RWPE2 (cell line): Measurements from ENCODE around the gene NIN.

Source experiments
- ATAC-seq: fragments of 200-7000 bp; cut with Tn5 transposase; 3 replicates; pipeline ENCODE4 v1.9.1; 2021; ENCODE audit warnings: low read depth
- DNase-seq: peaks from one replicate; pipeline ENCODE4 v3.0.0-alpha.2; 2020; ENCODE audit warnings: low spot score
- H3K27ac ChIP-seq: fragments of 450-650 bp; 2 replicates; pipeline ENCODE4 v1.5.1; 2017; ENCODE audit warnings: mild to moderate bottlenecking; ENCODE audit not compliant: poor library complexity, severe bottlenecking
- H3K27me3 ChIP-seq: fragments of 250-450 bp; sonication (Bioruptor Pico); 2 replicates; pipeline ENCODE4 v1.5.1; 2021; ENCODE audit warnings: mild to moderate bottlenecking, moderate library complexity; ENCODE audit not compliant: insufficient read depth, poor library complexity, severe bottlenecking
- H3K36me3 ChIP-seq: fragments of 250-450 bp; sonication (Bioruptor Pico); 2 replicates; pipeline ENCODE4 v1.5.1; 2020; ENCODE audit warnings: low read depth, mild to moderate bottlenecking, moderate library complexity
- H3K4me1 ChIP-seq: fragments of 250-450 bp; sonication (Bioruptor Pico); 2 replicates; pipeline ENCODE4 v1.5.1; 2021; ENCODE audit warnings: mild to moderate bottlenecking, moderate library complexity; ENCODE audit not compliant: insufficient read depth, poor library complexity, severe bottlenecking
- H3K4me3 ChIP-seq: fragments of 250-450 bp; sonication (Bioruptor Pico); 2 replicates; pipeline ENCODE4 v1.5.1; 2021; ENCODE audit warnings: mild to moderate bottlenecking, moderate library complexity; ENCODE audit not compliant: severe bottlenecking
- H3K9me3 ChIP-seq: fragments of 250-450 bp; sonication (Bioruptor Pico); 2 replicates; pipeline ENCODE4 v1.5.1; 2021; ENCODE audit warnings: mild to moderate bottlenecking, moderate library complexity; ENCODE audit not compliant: severe bottlenecking
- CTCF ChIP-seq: fragments of 450-650 bp; IDR thresholded peaks from one replicate; pipeline ENCODE4 v1.5.1; 2017; ENCODE audit warnings: mild to moderate bottlenecking, moderate library complexity; ENCODE audit not compliant: poor library complexity, severe bottlenecking

NIN gene

GRCh38 chr14:50792634-50793068 is 38.3 kb downstream of the NIN start:
- H3K36me3 ChIP-seq, result peaks cover 22% of the 10 kb centered on the region
- H3K27me3 ChIP-seq, result no peaks in the 10 kb centered on the region
- no peak overlapping the region for H3K27ac ChIP-seq
- H3K4me3 ChIP-seq, result no peak overlapping the region
- no peak for TF ChIP-seq CTCF
- ATAC-seq (no peak), DNase-seq (no peak)
- H3K9me3 ChIP-seq, result no peaks in the 10 kb centered on the region
- no peaks in the 10 kb centered on the region for H3K4me1 ChIP-seq

GRCh38 chr14:50792051-50792477 is 38.9 kb downstream of the NIN start:
- ATAC-seq (no peak), DNase-seq (no peak)
- Histone ChIP-seq H3K36me3 (peaks cover 26% of the 10 kb centered on the region), H3K4me1 (no peaks in the 10 kb centered on the region), H3K4me3 (no peak overlapping the region), H3K9me3 (no peaks in the 10 kb centered on the region), H3K27ac (no peak overlapping the region), H3K27me3 (no peaks in the 10 kb centered on the region)
- no peak for TF ChIP-seq CTCF

- Histone ChIP-seq H3K4me3 (no peak overlapping the region), H3K9me3 (no peaks in the 10 kb centered on the region), H3K27me3 (no peaks in the 10 kb centered on the region), H3K4me1 (no peaks in the 10 kb centered on the region), H3K36me3 (peaks cover 26% of the 10 kb centered on the region), H3K27ac (no peak overlapping the region)
- no peak for TF ChIP-seq CTCF
- DNase-seq, result no peak
- ATAC-seq, result no peak
Measured at GRCh38 chr14:50791201-50791600, 39.8 kb downstream of the NIN start.

GRCh38 chr14:50790589-50790988 is 40.4 kb downstream of the NIN start:
- H3K9me3 ChIP-seq, result no peaks in the 10 kb centered on the region
- no peak for TF ChIP-seq CTCF
- no peak overlapping the region for H3K4me3 ChIP-seq
- no peaks in the 10 kb centered on the region for H3K4me1 ChIP-seq
- peaks cover 26% of the 10 kb centered on the region for H3K36me3 ChIP-seq
- no peaks in the 10 kb centered on the region for H3K27me3 ChIP-seq
- DNase-seq (no peak), ATAC-seq (no peak)
- H3K27ac ChIP-seq, result no peak overlapping the region

- peaks cover 19% of the 10 kb centered on the region for H3K36me3 ChIP-seq
- no peak overlapping the region for H3K4me3 ChIP-seq
- H3K27me3 ChIP-seq, result no peaks in the 10 kb centered on the region
- TF ChIP-seq CTCF, result no peak
- H3K4me1 ChIP-seq, result no peaks in the 10 kb centered on the region
- DNase-seq (no peak), ATAC-seq (no peak)
- no peak overlapping the region for H3K27ac ChIP-seq
- no peaks in the 10 kb centered on the region for H3K9me3 ChIP-seq
Measured at GRCh38 chr14:50786751-50787464, 44.1 kb downstream of the NIN start.
